ENCODE results near the gene ZBTB7B. TPM values are rescaled to one million over a fixed set of nuclear protein-coding genes. Genes with fewer than 3 reads are reported as not detected.

Gene ZBTB7B
- total RNA-seq, 1 experiment from 2014 or later, result 30.6 TPM

- in situ Hi-C loops (cut with HindIII; ENCODE audit: low sequenced_read_pairs), result no loop called here
- DNase-seq (ENCODE audit: low spot score), result peak; percentile 59
Observed at GRCh38 chr1:154999571-155000410, 2.8 kb upstream of the ZBTB7B start.

GRCh38 chr1:155000411-155000725 lies 2.2 kb upstream of the ZBTB7B start:
- DNase-seq (ENCODE audit: low spot score), result peak; percentile 45
- in situ Hi-C loops (cut with HindIII; ENCODE audit: low sequenced_read_pairs), result no loop called here

DNA sequence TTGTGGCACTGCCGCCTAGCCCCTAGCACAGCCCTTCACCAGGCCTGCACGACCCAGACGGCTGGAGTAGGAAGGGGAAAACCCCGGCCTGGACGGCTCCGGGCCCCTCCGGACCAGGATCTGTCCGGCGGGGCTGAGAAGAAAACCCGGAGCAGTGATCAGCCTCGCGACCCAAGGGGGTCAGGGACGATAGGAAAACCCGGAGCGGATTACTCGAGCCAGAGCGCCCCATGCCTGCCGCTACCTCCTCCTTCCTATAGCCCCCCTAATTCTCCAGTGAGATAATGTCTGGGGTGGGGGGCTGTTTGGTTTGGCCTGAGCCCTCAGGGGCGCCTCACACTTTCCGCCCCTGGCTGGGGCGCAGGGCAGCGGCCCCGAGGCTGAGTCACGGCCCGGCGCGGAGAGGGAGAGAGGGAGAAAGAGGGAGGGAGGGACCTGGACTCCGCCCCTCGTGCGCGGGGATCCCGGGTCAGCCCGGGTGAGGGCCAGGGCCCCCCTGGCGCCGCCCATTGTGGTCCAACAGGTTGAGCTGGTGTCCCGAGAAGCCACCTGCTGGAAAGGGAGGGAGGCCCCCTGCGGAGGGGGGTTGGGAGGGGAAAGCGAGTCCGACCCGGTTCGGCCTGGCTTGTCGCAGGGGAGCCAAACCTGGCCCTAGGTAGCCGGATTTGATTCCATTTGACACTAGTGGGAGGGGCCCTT lies 1.7 kb upstream of the ZBTB7B start:
- in situ Hi-C loops (cut with HindIII; ENCODE audit: low sequenced_read_pairs), result no loop called here
- peak; percentile 88 for DNase-seq (ENCODE audit: low spot score)

DNA sequence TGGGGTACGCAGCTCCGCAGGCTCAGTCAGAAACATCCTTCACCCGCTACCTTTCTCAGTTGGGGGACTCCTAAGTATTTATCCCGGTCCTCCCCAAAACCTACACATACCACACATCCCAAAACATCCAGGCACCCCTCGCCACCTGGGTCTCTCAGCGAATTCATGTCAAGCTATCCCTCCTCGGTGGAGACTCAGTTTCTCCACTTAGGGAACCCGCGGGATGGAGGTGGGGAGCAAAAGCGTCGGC lies 1.3 kb upstream of the ZBTB7B start:
- in situ Hi-C loops (cut with HindIII; ENCODE audit: low sequenced_read_pairs), result no loop called here
- DNase-seq (ENCODE audit: low spot score), result no peak

- in situ Hi-C loops (cut with HindIII; ENCODE audit: low sequenced_read_pairs), result no loop called here
- peak; percentile 100 for DNase-seq (ENCODE audit: low spot score)
Observed at GRCh38 chr1:155001675-155002463, 733 bp upstream of the ZBTB7B start.

DNA sequence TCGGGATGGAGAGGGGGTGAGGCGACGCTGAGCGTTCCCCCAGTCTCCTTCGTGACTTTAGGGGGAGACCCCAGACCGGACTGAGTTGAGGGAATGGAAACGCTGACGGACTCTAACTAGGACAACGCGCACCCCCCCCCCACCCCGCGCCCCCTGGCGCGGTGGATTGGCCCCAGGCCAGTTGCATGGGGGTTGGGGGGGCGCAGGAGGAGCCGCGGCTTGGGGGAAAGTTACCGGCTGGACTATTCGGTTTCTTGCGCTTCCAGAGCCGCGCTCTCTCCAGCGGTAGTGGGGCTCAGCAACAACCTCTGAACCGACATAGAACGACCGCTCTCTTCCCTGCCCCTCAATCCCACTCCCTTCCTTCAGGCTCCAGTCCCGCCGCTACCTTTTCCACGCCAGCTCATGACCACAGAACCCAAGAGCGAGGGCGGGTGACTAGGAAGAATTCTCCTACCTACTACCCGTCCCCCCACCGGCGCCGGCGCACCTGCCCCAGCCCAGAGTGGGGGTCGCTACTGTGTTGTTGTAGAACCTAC lies 694 bp downstream of the ZBTB7B start:
- DNase-seq (ENCODE audit: low spot score), result peak; percentile 56
- in situ Hi-C loops (cut with HindIII; ENCODE audit: low sequenced_read_pairs), result no loop called here

GRCh38 chr1:155003766-155004351 lies 1.3 kb downstream of the ZBTB7B start:
- DNase-seq (ENCODE audit: low spot score), result peak; percentile 57
- in situ Hi-C loops (cut with HindIII; ENCODE audit: low sequenced_read_pairs), result no loop called here

- DNase-seq (ENCODE audit: low spot score), result peak; percentile 53
Observed at GRCh38 chr1:155004352-155005075, 1.9 kb downstream of the ZBTB7B start.

GRCh38 chr1:155005076-155006011 lies 2.7 kb downstream of the ZBTB7B start:
- in situ Hi-C loops (cut with HindIII; ENCODE audit: low sequenced_read_pairs), result no loop called here
- DNase-seq (ENCODE audit: low spot score), result no peak

More at GRCh38 chr1:155004352-155005075, 1.9 kb downstream of the ZBTB7B start:
- in situ Hi-C loops (cut with HindIII; ENCODE audit: low sequenced_read_pairs), result no loop called here

DNA sequence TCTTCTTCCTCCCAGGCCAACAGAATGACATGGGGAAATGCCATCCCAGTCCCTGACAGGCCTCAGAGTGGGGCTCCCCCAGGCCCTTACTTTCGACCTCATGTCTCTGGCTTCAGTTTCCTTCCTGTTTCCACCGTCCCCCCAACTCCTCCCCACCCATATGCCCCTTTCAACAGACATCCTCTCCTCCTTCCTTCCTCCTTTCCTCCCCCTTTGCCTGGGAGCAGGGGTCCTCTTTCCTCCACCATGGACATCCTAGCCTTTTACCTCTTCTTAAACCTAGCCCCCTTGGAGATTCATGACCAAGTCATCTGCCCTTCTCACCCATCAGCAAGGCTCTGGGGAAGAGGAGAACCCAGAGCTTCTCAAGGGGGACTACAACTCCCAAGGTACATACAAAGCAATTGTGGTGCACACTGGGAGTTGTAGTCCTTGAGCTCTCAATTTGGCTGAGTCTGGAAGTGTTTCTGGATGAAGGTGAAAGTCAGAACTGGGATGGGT lies 4.0 kb downstream of the ZBTB7B start:
- DNase-seq (ENCODE audit: low spot score), result peak; percentile 82
- in situ Hi-C loops (cut with HindIII; ENCODE audit: low sequenced_read_pairs), result no loop called here

GRCh38 chr1:155007251-155007828 lies 4.7 kb downstream of the ZBTB7B start:
- no peak for DNase-seq (ENCODE audit: low spot score)

GRCh38 chr1:155008015-155008941 lies 5.7 kb downstream of the ZBTB7B start:
- in situ Hi-C loops (cut with HindIII; ENCODE audit: low sequenced_read_pairs), result no loop called here
- DNase-seq (ENCODE audit: low spot score), result no peak

More at GRCh38 chr1:155007251-155007828, 4.7 kb downstream of the ZBTB7B start:
- in situ Hi-C loops (cut with HindIII; ENCODE audit: low sequenced_read_pairs), result no loop called here

DNA sequence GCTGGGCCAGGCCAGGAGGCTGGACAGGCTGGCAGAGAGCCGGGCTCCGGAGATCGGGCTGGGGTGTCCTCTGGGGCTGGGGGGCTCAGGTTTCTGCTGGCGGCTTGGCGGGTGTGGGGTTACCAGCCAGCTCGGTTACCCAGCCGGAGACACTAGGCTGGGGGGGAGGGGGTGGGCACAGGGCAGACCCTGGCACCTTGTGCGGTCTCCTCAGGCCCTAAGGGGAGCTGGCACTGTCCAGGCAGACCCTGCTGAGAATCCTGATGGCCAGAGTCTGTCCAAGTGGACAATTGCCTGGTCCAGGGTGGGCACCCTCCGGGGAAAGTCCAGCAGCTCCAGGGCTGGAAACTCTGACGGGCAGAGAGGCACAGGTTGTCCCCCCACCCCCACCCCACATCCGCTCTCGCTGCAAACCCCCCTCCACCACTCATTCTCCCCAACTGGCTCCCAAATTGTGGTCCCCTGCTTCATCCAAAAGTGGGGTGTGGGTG lies 6.7 kb downstream of the ZBTB7B start:
- in situ Hi-C loops (cut with HindIII; ENCODE audit: low sequenced_read_pairs), result no loop called here
- DNase-seq (ENCODE audit: low spot score), result no peak

- DNase-seq (ENCODE audit: low spot score), result no peak
- in situ Hi-C loops (cut with HindIII; ENCODE audit: low sequenced_read_pairs), result no loop called here
Observed at GRCh38 chr1:155009742-155010141, 7.1 kb downstream of the ZBTB7B start.

DNA sequence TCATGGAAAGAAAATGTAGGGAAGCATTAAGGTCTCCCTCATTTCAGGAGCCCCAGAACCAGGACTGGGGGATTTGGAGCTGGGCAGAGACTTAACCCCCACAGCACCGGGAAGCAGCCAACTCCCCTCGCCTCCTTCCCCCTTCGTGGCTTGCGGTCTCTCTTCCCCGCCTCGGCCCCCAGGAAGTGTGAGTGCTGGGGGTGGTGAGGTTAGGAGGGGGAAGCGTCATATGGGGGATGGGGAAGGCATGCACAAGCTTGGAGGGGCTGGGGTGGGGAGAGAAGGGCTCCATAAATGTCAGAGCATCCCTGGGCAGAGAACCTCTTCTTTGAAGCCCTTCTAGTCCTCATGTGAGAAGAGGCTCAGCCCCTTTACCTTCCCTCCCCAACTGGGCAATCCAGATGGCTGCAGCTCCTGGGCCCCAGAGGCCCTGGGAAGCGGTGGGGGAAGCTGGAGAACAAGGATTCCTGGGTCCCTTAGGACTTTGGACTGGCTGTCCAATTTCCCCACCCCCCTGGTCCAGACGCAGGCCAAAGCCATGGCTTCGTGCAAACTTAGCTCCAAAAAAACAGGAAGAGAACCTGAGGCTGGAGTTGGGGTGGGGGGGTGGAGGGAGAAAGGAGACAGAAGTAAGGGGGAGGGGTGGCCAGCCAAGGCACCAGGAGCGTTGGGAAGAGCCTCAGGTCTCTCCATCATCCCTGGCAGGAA lies 7.8 kb downstream of the ZBTB7B start:
- DNase-seq (ENCODE audit: low spot score), result no peak
- in situ Hi-C loops (cut with HindIII; ENCODE audit: low sequenced_read_pairs), result no loop called here

GRCh38 chr1:155011004-155011416 lies 8.4 kb downstream of the ZBTB7B start:
- in situ Hi-C loops (cut with HindIII; ENCODE audit: low sequenced_read_pairs), result no loop called here
- DNase-seq (ENCODE audit: low spot score), result no peak

Data from G401 (cell line).